ENCODE data around the gene OR5K4. TPM values are rescaled to one million over a fixed set of nuclear protein-coding genes. Genes with fewer than 3 reads are reported as not detected.

Gene OR5K4
- total RNA-seq, 1 donor from 2014 or later = not detected

- ATAC-seq (ENCODE audit: low read depth) = no peak
- DNase-seq = no peak
- no peak overlapping the region for H3K4me3 Mint-ChIP-seq
- intact Hi-C loops (cut with micrococcal nuclease) = no loop called here
- H3K36me3 Mint-ChIP-seq (ENCODE audit: low read depth) = no peaks in the 10 kb centered on the region
- TF ChIP-seq CTCF (IDR thresholded peaks at IDR 0.05) = no peak
- ChIA-PET POLR2A (no interaction called here), CTCF (no interaction called here)
- H3K4me1 Mint-ChIP-seq = no peaks in the 10 kb centered on the region
- no peaks in the 10 kb centered on the region for H3K9me3 Mint-ChIP-seq
- H3K27ac Mint-ChIP-seq = no peak overlapping the region
- H3K27me3 Mint-ChIP-seq = peaks cover 4% of the 10 kb centered on the region
These were observed 27.4 kb upstream of the OR5K4 start for GRCh38 chr3:98326105-98326893.

- TF ChIP-seq CTCF (IDR thresholded peaks at IDR 0.05) = no peak
- no peaks in the 10 kb centered on the region for H3K36me3 Mint-ChIP-seq (ENCODE audit: low read depth)
- no peak overlapping the region for H3K27ac Mint-ChIP-seq
- intact Hi-C loops (cut with micrococcal nuclease) = no loop called here
- POLR2A ChIA-PET = no interaction called here
- H3K27me3 Mint-ChIP-seq = peaks cover 4% of the 10 kb centered on the region
- H3K9me3 Mint-ChIP-seq = no peaks in the 10 kb centered on the region
- CTCF ChIA-PET = no interaction called here
- H3K4me1 Mint-ChIP-seq = no peaks in the 10 kb centered on the region
- DNase-seq (no peak), ATAC-seq (ENCODE audit: low read depth) (no peak)
- no peak overlapping the region for H3K4me3 Mint-ChIP-seq
These were observed 26.7 kb upstream of the OR5K4 start for GRCh38 chr3:98326945-98327344.

GRCh38 chr3:98328933-98329332 is 24.7 kb upstream of the OR5K4 start:
- ChIA-PET POLR2A (no interaction called here), CTCF (no interaction called here)
- TF ChIP-seq CTCF (IDR thresholded peaks at IDR 0.05) = no peak
- Mint-ChIP-seq H3K27ac (no peak overlapping the region), H3K9me3 (no peaks in the 10 kb centered on the region), H3K4me1 (no peaks in the 10 kb centered on the region), H3K4me3 (no peak overlapping the region), H3K27me3 (peaks cover 6% of the 10 kb centered on the region), H3K36me3 (ENCODE audit: low read depth) (no peaks in the 10 kb centered on the region)
- ATAC-seq (ENCODE audit: low read depth) = no peak
- DNase-seq = no peak
- intact Hi-C loops (cut with micrococcal nuclease) = loop anchor here (1.0 kb wide), 1 partner anchor 290 kb away; no protein-coding TSS in a partner anchor

- no peak overlapping the region for H3K4me3 Mint-ChIP-seq
- ChIA-PET POLR2A (no interaction called here), CTCF (no interaction called here)
- H3K27ac Mint-ChIP-seq = no peak overlapping the region
- H3K27me3 Mint-ChIP-seq = peaks cover 6% of the 10 kb centered on the region
- TF ChIP-seq CTCF (IDR thresholded peaks at IDR 0.05) = no peak
- no peaks in the 10 kb centered on the region for H3K9me3 Mint-ChIP-seq
- H3K36me3 Mint-ChIP-seq (ENCODE audit: low read depth) = no peaks in the 10 kb centered on the region
- ATAC-seq (ENCODE audit: low read depth) = no peak
- DNase-seq = no peak
- intact Hi-C loops (cut with micrococcal nuclease) = loop anchor here (1.0 to 10.0 kb wide), 3 partner anchors 290 to 535 kb away; no protein-coding TSS in a partner anchor
- H3K4me1 Mint-ChIP-seq = no peaks in the 10 kb centered on the region
These were observed 24.1 kb upstream of the OR5K4 start for GRCh38 chr3:98329392-98330124.

- no peaks in the 10 kb centered on the region for H3K4me1 Mint-ChIP-seq
- H3K4me3 Mint-ChIP-seq = no peak overlapping the region
- H3K27me3 Mint-ChIP-seq = peaks cover 11% of the 10 kb centered on the region
- TF ChIP-seq CTCF (IDR thresholded peaks at IDR 0.05) = no peak
- no peak for ATAC-seq (ENCODE audit: low read depth)
- H3K9me3 Mint-ChIP-seq = no peaks in the 10 kb centered on the region
- no peak for DNase-seq
- H3K27ac Mint-ChIP-seq = no peak overlapping the region
- CTCF ChIA-PET = no interaction called here
- no peaks in the 10 kb centered on the region for H3K36me3 Mint-ChIP-seq (ENCODE audit: low read depth)
- POLR2A ChIA-PET = no interaction called here
- intact Hi-C loops (cut with micrococcal nuclease) = loop anchor here (5.0 to 10.0 kb wide), 2 partner anchors 481 to 537 kb away; no protein-coding TSS in a partner anchor
These were observed 22.3 kb upstream of the OR5K4 start for GRCh38 chr3:98331329-98331728.

Data from activated B cell treated with CpG ODN at 0.5 μM for 24 hours (primary cell).